AG04449 (cell line): Measurements from ENCODE around the gene TNFRSF11A.

Source experiments
- CTCF ChIA-PET: fragments of 350-600 bp; formaldehyde crosslinking; extraction: SDS; loops from one replicate; lab custom pipeline; 2021; ENCODE audit warnings: antibody characterized with exemption; lab: Yijun Ruan, JAX
- POLR2A ChIA-PET: fragments of 400-600, 350-600 bp; formaldehyde crosslinking; extraction: SDS; loops from one replicate; lab custom pipeline; 2020; ENCODE audit warnings: antibody characterized with exemption, inconsistent platforms; lab: Yijun Ruan, JAX
- DNase-seq: peaks from one replicate; pipeline ENCODE4 v3.0.0-alpha.2; 2010; ENCODE audit warnings: low read depth, low spot score
- H3K4me3 ChIP-seq: 2 replicates; pipeline ENCODE4 v1.5.1; 2011; ENCODE audit warnings: low read depth, mild to moderate bottlenecking, control low read depth, low read length
- TF ChIP-seq, protein P1 (sequence below): IDR thresholded peaks from one replicate; pipeline ENCODE4 v1.5.1; 2011; ENCODE audit warnings: mild to moderate bottlenecking, moderate library complexity, low read length, control low read depth, inconsistent platforms; ENCODE audit not compliant: insufficient read depth; ENCODE audit errors: missing control alignments

Gene TNFRSF11A

DNA sequence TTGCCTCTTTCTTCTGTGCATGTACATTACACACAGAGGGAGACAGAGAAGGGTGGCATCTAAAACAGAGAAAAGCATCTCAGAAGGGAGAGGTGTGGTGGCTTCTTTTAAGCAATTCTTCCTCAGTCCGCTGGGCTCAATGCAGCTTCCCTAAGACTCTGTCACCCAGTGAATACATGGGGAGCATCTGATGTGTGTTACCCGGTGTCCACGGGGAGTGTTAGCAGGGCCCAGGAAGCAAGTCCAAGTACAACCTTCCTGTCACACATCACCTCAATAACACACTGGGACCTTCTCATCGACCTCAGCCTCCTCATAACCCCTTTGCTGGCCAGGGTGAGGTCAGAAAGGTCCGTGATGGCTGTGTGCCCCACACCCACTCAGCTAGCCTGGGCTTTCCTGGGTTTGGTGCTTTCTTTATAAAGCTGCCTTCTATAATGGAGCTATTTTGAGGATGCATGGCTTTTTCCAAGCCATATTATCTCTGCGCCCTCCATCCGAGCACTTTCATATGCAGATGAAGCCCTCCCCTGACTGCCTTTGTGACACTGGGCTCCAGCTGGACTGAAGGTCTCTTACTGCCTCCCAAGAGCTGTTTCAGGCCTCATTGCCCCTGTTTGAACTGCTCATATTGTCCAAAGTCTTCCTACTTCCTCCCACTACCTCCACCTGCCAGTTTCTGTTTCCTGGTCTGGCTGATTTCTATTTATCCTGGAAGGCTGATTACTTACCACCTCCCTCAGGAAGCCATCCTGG, 21.4 kb downstream of the TNFRSF11A start:
- no peak for DNase-seq
- CTCF ChIA-PET = interaction anchor here (1.2 kb wide), 1 partner anchor 96 kb away, joined by 3 read pairs; no protein-coding TSS in a partner anchor

DNA sequence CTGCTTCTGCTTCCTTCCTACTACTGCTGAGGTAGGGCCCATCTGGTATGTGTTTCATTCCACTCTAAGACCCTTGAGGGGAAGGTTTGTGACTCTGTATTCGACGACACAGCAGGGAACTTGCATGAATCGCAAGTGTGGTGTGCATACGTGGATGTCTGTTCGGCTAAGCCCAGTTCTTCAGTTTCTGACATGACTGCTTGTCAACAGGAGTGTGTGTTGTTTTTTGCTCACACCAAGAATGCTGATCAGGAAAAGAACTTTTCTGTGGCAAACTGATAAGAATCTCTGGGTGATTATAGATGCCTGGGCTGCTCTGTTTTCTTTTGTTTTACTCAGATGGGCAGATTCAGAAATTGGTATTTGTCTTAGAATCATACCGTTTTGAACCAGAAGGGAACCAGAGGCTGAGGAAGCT, 22.0 kb downstream of the TNFRSF11A start:
- DNase-seq = no peak
- ChIA-PET POLR2A (no interaction called here), CTCF (no interaction called here)
- no peak overlapping the region for H3K4me3 ChIP-seq
- TF ChIP-seq, protein P1, sequence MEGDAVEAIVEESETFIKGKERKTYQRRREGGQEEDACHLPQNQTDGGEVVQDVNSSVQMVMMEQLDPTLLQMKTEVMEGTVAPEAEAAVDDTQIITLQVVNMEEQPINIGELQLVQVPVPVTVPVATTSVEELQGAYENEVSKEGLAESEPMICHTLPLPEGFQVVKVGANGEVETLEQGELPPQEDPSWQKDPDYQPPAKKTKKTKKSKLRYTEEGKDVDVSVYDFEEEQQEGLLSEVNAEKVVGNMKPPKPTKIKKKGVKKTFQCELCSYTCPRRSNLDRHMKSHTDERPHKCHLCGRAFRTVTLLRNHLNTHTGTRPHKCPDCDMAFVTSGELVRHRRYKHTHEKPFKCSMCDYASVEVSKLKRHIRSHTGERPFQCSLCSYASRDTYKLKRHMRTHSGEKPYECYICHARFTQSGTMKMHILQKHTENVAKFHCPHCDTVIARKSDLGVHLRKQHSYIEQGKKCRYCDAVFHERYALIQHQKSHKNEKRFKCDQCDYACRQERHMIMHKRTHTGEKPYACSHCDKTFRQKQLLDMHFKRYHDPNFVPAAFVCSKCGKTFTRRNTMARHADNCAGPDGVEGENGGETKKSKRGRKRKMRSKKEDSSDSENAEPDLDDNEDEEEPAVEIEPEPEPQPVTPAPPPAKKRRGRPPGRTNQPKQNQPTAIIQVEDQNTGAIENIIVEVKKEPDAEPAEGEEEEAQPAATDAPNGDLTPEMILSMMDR = no peak

More for the DNA sequence above, 21.4 kb downstream of the TNFRSF11A start:
- H3K4me3 ChIP-seq = no peak overlapping the region
- POLR2A ChIA-PET = no interaction called here
- TF ChIP-seq, protein P1 = no peak

DNA sequence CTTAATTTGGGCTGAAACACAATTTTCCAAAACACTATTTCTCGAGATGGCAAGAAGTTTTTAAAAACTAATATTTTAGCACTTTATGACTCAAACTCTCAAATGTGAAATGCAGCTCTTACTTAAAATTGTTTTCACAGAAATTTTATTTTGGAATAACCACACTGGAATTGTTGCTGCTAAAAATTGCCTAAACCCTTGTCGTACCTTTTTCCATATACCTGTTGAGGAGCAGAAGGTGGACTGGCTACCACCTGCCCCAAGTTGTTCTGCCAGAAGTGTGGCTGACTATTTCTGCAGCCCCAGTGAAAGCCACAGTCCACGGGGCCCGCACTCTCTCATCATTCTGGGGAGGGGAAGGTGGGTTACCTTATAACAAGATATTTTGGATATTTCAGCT, 23.4 kb downstream of the TNFRSF11A start:
- H3K4me3 ChIP-seq = no peak overlapping the region
- TF ChIP-seq, protein P1 = no peak
- DNase-seq = no peak
- CTCF ChIA-PET = no interaction called here
- POLR2A ChIA-PET = no interaction called here

DNA sequence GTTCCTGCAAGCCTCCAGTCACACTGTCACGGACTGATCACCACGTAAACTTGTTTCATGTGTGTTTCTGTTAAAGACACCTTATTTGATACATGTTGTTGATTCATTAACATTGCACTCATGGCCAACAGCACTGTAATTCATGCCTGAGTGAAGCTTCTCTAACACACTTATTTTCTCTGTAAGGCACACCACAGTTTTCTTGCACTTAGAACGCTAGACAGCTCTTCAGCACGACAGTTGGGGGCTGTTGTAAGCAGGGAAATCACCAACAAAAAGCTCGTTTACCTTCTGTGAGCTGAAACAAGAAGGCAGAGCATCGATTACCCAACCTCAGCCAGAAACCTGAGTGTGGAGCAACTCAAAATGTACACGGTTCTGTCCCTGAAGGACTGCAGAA, 28.1 kb downstream of the TNFRSF11A start:
- TF ChIP-seq, protein P1 = no peak

DNA sequence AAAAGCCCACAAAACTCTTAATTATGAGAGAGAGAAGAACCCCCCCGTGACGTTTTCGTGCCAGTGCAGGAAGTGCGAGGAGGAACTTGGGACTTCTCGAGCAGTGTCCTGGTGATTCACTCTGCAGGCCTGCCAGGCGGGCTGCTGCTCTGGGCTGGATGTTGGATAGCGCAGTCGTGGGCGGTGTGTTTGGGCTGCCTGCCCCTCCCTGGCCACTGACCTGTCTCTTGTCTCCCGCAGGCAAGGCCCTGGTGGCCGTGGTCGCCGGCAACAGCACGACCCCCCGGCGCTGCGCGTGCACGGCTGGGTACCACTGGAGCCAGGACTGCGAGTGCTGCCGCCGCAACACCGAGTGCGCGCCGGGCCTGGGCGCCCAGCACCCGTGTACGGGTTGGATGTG, 29.0 kb downstream of the TNFRSF11A start:
- ChIA-PET CTCF (no interaction called here), POLR2A (no interaction called here)
- H3K4me3 ChIP-seq = no peak overlapping the region
- TF ChIP-seq, protein P1 = no peak
- no peak for DNase-seq

More for the DNA sequence above, 28.1 kb downstream of the TNFRSF11A start:
- POLR2A ChIA-PET = no interaction called here
- H3K4me3 ChIP-seq = no peak overlapping the region
- no peak for DNase-seq
- CTCF ChIA-PET = no interaction called here

DNA sequence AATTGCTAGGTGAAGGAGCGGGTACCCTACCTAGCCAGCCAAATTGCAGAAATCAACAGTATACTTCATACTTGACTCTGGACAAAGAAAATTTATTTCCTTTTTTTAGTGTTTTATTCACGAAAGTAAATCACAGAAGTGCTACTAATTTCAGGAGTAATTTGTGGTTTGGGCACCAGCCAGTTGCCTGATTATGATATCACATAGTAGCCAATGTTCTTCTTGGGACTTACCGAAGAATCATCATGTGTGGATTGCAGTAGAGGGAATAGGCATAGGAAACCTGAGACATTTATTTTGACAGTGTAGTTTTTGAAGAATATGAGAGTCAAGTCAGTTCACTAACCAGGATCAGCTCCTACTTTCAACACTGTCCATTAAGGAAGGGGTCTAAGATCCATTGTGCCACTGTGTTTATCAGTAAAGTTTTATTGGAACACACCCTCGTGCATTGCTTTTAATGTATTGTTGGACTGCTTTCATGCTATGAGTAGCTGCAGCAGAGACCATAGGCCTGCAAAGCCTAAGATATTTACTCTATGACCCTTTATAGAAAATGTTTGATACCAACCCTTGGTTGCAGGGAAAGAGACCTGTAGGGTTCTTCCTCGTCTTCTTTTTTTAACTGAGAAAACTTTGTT, 32.1 kb downstream of the TNFRSF11A start:
- ChIA-PET CTCF (no interaction called here), POLR2A (no interaction called here)
- TF ChIP-seq, protein P1 = no peak
- no peak for DNase-seq
- no peak overlapping the region for H3K4me3 ChIP-seq
